ENCODE measurements around the gene OR10G3.

The OR10G3 gene

GRCh38 chr14:21520767-21521166 lies 59.1 kb downstream of the OR10G3 start:
- FAIRE-seq, result no peak

GRCh38 chr14:21518725-21519124 lies 61.2 kb downstream of the OR10G3 start:
- FAIRE-seq, result no peak

More at GRCh38 chr14:21520767-21521166, 59.1 kb downstream of the OR10G3 start:
- no peak for DNase-seq (ENCODE audit: insufficient read length)
- no peak for TF ChIP-seq TAF1 (IDR thresholded peaks at IDR 0.05; ENCODE audit: borderline replicate concordance, low read depth, low read length)
- TF ChIP-seq POLR2AphosphoS5 (IDR thresholded peaks at IDR 0.05; ENCODE audit: low read depth, low read length), result no peak
- no peak for TF ChIP-seq POLR2A (IDR thresholded peaks at IDR 0.05; ENCODE audit: low read depth, low read length)

More at GRCh38 chr14:21518725-21519124, 61.2 kb downstream of the OR10G3 start:
- no peak for DNase-seq (ENCODE audit: insufficient read length)
- TF ChIP-seq TAF1 (IDR thresholded peaks at IDR 0.05; ENCODE audit: borderline replicate concordance, low read depth, low read length) (no peak), POLR2A (IDR thresholded peaks at IDR 0.05; ENCODE audit: low read depth, low read length) (no peak), POLR2AphosphoS5 (IDR thresholded peaks at IDR 0.05; ENCODE audit: low read depth, low read length) (no peak)

Measured in GM12892 (cell line).